Lower leg skin (tissue), 3 donors: ENCODE measurements around the gene RNF151.

Source experiments
- CTCF ChIP-seq, 3 donors: fragments of 450-650 bp; IDR thresholded peaks; one replicate each; pipeline ENCODE4 v1.5.1; 2016; ENCODE audit warnings: antibody characterized with exemption in 3 of 3, mild to moderate bottlenecking in 3 of 3, moderate library complexity in 2 of 3
- POLR2A ChIP-seq, 2 donors: fragments of 450-650 bp; IDR thresholded peaks; one replicate each; pipeline ENCODE4 v1.6.1; 2016 to 2017; ENCODE audit warnings: antibody characterized with exemption in 2 of 2, mild to moderate bottlenecking in 1 of 2, moderate library complexity in 1 of 2

- no peak for TF ChIP-seq POLR2A (IDR thresholded peaks at IDR 0.05)
- TF ChIP-seq CTCF (IDR thresholded peaks at IDR 0.05), result no peak
Observed at GRCh38 chr16:1960665-1961630, 5.7 kb upstream of the RNF151 start.
